GM18867 (cell line): ENCODE results near the gene ZNF609.

Experiments used
- ATAC-seq: cut with Tn5 transposase; IDR thresholded peaks from one replicate; pipeline ENCODE4 v1.9.1; 2021; ENCODE audit warnings: mild to moderate bottlenecking, moderate library complexity; ENCODE audit not compliant: unreplicated experiment

ZNF609 gene

GRCh38 chr15:64502151-64502550, 41.8 kb downstream of the ZNF609 start:
- no peak for ATAC-seq

- ATAC-seq, result no peak
These were observed 42.2 kb downstream of the ZNF609 start for GRCh38 chr15:64502551-64502950.

- ATAC-seq, result no peak
These were observed 42.8 kb downstream of the ZNF609 start for GRCh38 chr15:64503197-64503596.

- no peak for ATAC-seq
These were observed 43.3 kb downstream of the ZNF609 start for GRCh38 chr15:64503640-64504039.

- peak; percentile 71 for ATAC-seq
These were observed 47.0 kb downstream of the ZNF609 start for GRCh38 chr15:64507293-64507802.

GRCh38 chr15:64507845-64508244, 47.5 kb downstream of the ZNF609 start:
- ATAC-seq, result no peak

GRCh38 chr15:64513823-64514222, 53.4 kb downstream of the ZNF609 start:
- no peak for ATAC-seq

GRCh38 chr15:64515196-64515595, 54.8 kb downstream of the ZNF609 start:
- ATAC-seq, result no peak

GRCh38 chr15:64515825-64516224, 55.4 kb downstream of the ZNF609 start:
- ATAC-seq, result no peak

- ATAC-seq, result no peak
These were observed 59.5 kb downstream of the ZNF609 start for GRCh38 chr15:64519897-64520296.

GRCh38 chr15:64521201-64521600, 60.8 kb downstream of the ZNF609 start:
- no peak for ATAC-seq

GRCh38 chr15:64521726-64522164, 61.4 kb downstream of the ZNF609 start:
- ATAC-seq, result no peak

- ATAC-seq, result no peak
These were observed 61.9 kb downstream of the ZNF609 start for GRCh38 chr15:64522226-64522823.

- ATAC-seq, result no peak
These were observed 62.9 kb downstream of the ZNF609 start for GRCh38 chr15:64523240-64523639.

- ATAC-seq, result no peak
These were observed 64.4 kb downstream of the ZNF609 start for GRCh38 chr15:64524778-64525177.

- ATAC-seq, result no peak
These were observed 65.6 kb downstream of the ZNF609 start for GRCh38 chr15:64525828-64526530.

- no peak for ATAC-seq
These were observed 67.0 kb downstream of the ZNF609 start for GRCh38 chr15:64527263-64527984.

GRCh38 chr15:64528871-64529270, 68.5 kb downstream of the ZNF609 start:
- no peak for ATAC-seq

- no peak for ATAC-seq
These were observed 70.1 kb downstream of the ZNF609 start for GRCh38 chr15:64530472-64530871.

GRCh38 chr15:64530918-64531317, 70.5 kb downstream of the ZNF609 start:
- ATAC-seq, result no peak

- no peak for ATAC-seq
These were observed 72.3 kb downstream of the ZNF609 start for GRCh38 chr15:64532521-64533315.
